Measurements from ENCODE around the gene SLC7A10. TPM values are rescaled to one million over a fixed set of nuclear protein-coding genes. Genes with fewer than 3 reads are reported as not detected.

Gene SLC7A10
- total and polyA plus RNA-seq, 4 experiments from 2014 or later: not detected

DNA sequence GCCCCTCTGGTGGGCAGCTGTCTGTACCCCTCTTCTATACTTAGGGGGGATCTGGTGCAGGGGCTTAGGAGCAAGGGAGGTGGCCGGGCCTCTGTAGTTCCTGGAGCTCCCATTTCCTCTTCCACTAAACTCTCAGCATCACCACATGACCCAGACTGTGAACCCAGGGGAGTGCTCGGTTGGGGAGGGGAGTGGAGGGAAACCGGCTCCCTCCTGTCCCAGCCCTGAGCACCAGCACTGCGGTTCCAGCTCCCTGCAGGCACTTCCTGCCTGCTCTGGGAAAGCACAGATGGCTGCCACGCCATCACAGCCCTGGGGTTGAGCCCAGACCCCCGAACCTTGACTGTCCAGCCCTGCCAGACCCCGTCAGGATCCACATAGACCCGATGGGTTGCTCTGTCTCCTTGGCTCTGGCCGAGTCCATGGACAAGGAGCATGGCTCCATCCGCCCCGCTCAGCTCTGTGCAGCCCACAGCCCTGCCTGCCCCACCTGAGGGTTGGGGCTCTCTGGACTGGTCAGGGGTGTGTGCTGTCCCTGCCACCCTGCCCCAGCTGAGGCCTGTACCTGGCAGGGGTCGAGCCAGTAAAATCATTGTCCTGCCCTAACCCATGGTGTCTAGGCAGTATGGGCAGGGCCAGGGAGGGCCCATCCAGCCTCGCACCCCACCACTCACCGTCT is 36.0 kb upstream of the SLC7A10 start:
- DNase-seq: peak in 1 of 5 donors; percentile 25
- ChIA-PET POLR2A (ENCODE audit: partially characterized antibody) (no interaction called here), CTCF (ENCODE audit: partially characterized antibody) (interaction anchor here (1.0 to 1.3 kb wide), 2 partner anchors 77 to 169 kb away, joined by 3 read pairs; no protein-coding TSS in a partner anchor)

GRCh38 chr19:33260628-33261418 is 35.2 kb upstream of the SLC7A10 start:
- POLR2A ChIA-PET (ENCODE audit: partially characterized antibody): no interaction called here
- Histone ChIP-seq H3K27me3 (ENCODE audit: insufficient read depth, low read length) (no peaks in the 10 kb centered on the region), H3K4me3 (ENCODE audit: low read length in 2 of 2) (no peak overlapping the region), H3K9me3 (ENCODE audit: control insufficient read depth in 1 of 2, low read length in 2 of 2) (no peaks in the 10 kb centered on the region), H3K27ac (ENCODE audit: low read depth, low read length) (no peak overlapping the region), H3K4me1 (ENCODE audit: insufficient read depth, low read length) (peaks cover 9% of the 10 kb centered on the region), H3K36me3 (ENCODE audit: insufficient read depth, low read length) (no peaks in the 10 kb centered on the region)
- peaks cover 6 to 8% of the 10 kb centered on the region in 2 donors for H3K27me3 Mint-ChIP-seq
- DNase-seq: no peak
- peaks cover 0 to 4% of the 10 kb centered on the region in 2 donors for H3K36me3 Mint-ChIP-seq
- CTCF ChIA-PET (ENCODE audit: partially characterized antibody): interaction anchor here (1.0 to 1.3 kb wide), 2 partner anchors 77 to 170 kb away, joined by 3 read pairs; no protein-coding TSS in a partner anchor
- H3K9me3 Mint-ChIP-seq: peaks cover 0 to 10% (median 4%) of the 10 kb centered on the region in 8 donors
- H3K4me3 Mint-ChIP-seq: peak overlapping the region in 2 of 8 donors; percentile 8 to 63
- peak overlapping the region in 2 of 7 donors; percentile 51 to 66 for H3K27ac Mint-ChIP-seq
- intact Hi-C loops (cut with micrococcal nuclease): no loop called here
- peaks cover 7 to 15% (median 8%) of the 10 kb centered on the region in 4 donors for H3K4me1 Mint-ChIP-seq

More for the DNA sequence above, 36.0 kb upstream of the SLC7A10 start:
- intact Hi-C loops (cut with micrococcal nuclease): no loop called here
- Histone ChIP-seq H3K9me3 (ENCODE audit: control insufficient read depth in 1 of 2, low read length in 2 of 2) (no peaks in the 10 kb centered on the region), H3K27me3 (ENCODE audit: insufficient read depth, low read length) (no peaks in the 10 kb centered on the region), H3K36me3 (ENCODE audit: insufficient read depth, low read length) (no peaks in the 10 kb centered on the region), H3K27ac (ENCODE audit: low read depth, low read length) (no peak overlapping the region), H3K4me1 (ENCODE audit: insufficient read depth, low read length) (peaks cover 9% of the 10 kb centered on the region), H3K4me3 (ENCODE audit: low read length in 2 of 2) (no peak overlapping the region)
- H3K27ac Mint-ChIP-seq: no peak overlapping the region
- peaks cover 6 to 8% of the 10 kb centered on the region in 2 donors for H3K27me3 Mint-ChIP-seq
- H3K36me3 Mint-ChIP-seq: peaks cover 0 to 4% of the 10 kb centered on the region in 2 donors
- peaks cover 7 to 15% (median 8%) of the 10 kb centered on the region in 4 donors for H3K4me1 Mint-ChIP-seq
- H3K4me3 Mint-ChIP-seq: no peak overlapping the region
- peaks cover 0 to 10% (median 4%) of the 10 kb centered on the region in 8 donors for H3K9me3 Mint-ChIP-seq

DNA sequence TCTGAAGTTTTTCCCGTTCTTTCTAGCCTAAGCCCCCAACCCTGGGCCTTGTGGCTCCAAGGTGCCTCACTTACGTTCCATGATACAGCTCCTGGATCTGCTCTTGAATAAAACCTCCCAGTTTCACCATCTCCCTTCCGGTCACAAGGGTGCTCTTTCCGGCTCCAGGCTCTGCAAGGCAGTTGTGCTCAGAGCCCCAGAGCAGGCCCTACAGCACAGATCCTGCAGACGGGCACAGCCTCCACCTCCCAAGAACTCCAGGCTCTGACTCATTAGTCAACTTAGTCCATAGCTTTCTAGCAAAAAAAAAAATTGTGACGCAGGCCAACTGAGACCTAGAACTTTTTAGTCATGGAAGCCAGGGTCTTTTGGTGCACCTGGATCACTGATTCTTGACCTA is 33.9 kb upstream of the SLC7A10 start:
- DNase-seq: no peak
- no peaks in the 10 kb centered on the region for H3K27me3 ChIP-seq (ENCODE audit: insufficient read depth, low read length)
- CTCF ChIA-PET (ENCODE audit: partially characterized antibody): interaction anchor here (1.6 kb wide), 1 partner anchor 145 kb away, joined by 3 read pairs; no protein-coding TSS in a partner anchor
- H3K4me1 ChIP-seq (ENCODE audit: insufficient read depth, low read length): peaks cover 9% of the 10 kb centered on the region
- Mint-ChIP-seq H3K9me3 (peaks cover 0 to 10% (median 4%) of the 10 kb centered on the region in 8 donors), H3K36me3 (peaks cover 0 to 4% of the 10 kb centered on the region in 2 donors), H3K27ac (no peak overlapping the region), H3K4me3 (no peak overlapping the region), H3K4me1 (peaks cover 7 to 15% (median 7%) of the 10 kb centered on the region in 4 donors), H3K27me3 (peaks cover 5 to 8% of the 10 kb centered on the region in 2 donors)
- no peak overlapping the region for H3K4me3 ChIP-seq (ENCODE audit: low read length in 2 of 2)
- intact Hi-C loops (cut with micrococcal nuclease): no loop called here
- no peaks in the 10 kb centered on the region for H3K36me3 ChIP-seq (ENCODE audit: insufficient read depth, low read length)
- POLR2A ChIA-PET (ENCODE audit: partially characterized antibody): no interaction called here
- H3K27ac ChIP-seq (ENCODE audit: low read depth, low read length): no peak overlapping the region
- H3K9me3 ChIP-seq (ENCODE audit: control insufficient read depth in 1 of 2, low read length in 2 of 2): no peaks in the 10 kb centered on the region

DNA sequence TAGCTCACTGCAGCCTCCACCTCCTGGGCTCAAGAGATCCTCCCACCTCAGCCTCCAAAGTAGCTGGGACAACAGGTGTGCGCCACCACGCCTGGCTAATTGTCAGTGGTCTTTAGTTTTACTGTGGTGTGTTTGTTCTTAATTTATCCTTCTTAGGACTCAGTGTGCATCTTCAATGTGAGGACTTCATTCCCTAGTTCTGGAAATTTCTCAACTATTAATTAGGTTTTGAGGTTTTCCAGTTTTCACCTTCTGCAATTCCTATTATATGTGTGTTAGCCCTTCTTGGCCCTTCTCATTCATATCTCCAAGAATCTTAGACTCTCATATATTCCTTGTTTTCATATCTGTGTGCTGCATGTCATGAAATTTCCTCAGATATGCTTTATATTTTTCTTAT is 32.2 kb upstream of the SLC7A10 start:
- Mint-ChIP-seq H3K9me3 (peaks cover 0 to 10% (median 4%) of the 10 kb centered on the region in 8 donors), H3K4me3 (no peak overlapping the region), H3K36me3 (peaks cover 0 to 4% of the 10 kb centered on the region in 2 donors), H3K4me1 (peaks cover 4 to 15% (median 7%) of the 10 kb centered on the region in 4 donors), H3K27ac (no peak overlapping the region), H3K27me3 (peaks cover 4 to 8% of the 10 kb centered on the region in 2 donors)
- Histone ChIP-seq H3K27ac (ENCODE audit: low read depth, low read length) (no peak overlapping the region), H3K27me3 (ENCODE audit: insufficient read depth, low read length) (no peaks in the 10 kb centered on the region), H3K4me3 (ENCODE audit: low read length in 2 of 2) (no peak overlapping the region), H3K9me3 (ENCODE audit: control insufficient read depth in 1 of 2, low read length in 2 of 2) (no peaks in the 10 kb centered on the region), H3K36me3 (ENCODE audit: insufficient read depth, low read length) (no peaks in the 10 kb centered on the region), H3K4me1 (ENCODE audit: insufficient read depth, low read length) (peaks cover 9% of the 10 kb centered on the region)
- no peak for DNase-seq
- intact Hi-C loops (cut with micrococcal nuclease): no loop called here
- CTCF ChIA-PET (ENCODE audit: partially characterized antibody): interaction anchor here (1.0 to 1.6 kb wide), 2 partner anchors 146 to 173 kb away, joined by 3 read pairs; no protein-coding TSS in a partner anchor
- POLR2A ChIA-PET (ENCODE audit: partially characterized antibody): no interaction called here

DNA sequence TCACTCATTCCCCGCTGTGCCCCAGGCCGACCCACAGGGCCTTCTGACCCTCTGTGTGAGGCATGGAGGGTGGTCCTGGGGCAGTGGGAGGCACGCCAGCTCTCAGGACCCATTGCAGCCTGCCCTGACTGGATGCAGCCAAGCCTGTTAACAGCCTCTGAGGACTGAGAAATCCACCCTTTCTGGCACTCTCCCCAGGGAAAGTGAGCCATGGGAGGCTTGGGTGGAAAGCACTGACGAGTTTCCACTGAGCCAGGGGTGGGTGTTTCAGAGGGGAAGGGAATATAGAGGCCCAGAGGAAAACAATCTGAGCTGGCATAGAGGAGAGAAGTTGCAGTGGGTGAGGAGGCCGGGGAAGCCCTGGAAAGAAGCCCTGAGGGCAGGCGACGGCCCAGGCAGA is 30.6 kb upstream of the SLC7A10 start:
- Histone ChIP-seq H3K9me3 (ENCODE audit: control insufficient read depth in 1 of 2, low read length in 2 of 2) (no peaks in the 10 kb centered on the region), H3K27ac (ENCODE audit: low read depth, low read length) (no peak overlapping the region), H3K4me3 (ENCODE audit: low read length in 2 of 2) (no peak overlapping the region), H3K36me3 (ENCODE audit: insufficient read depth, low read length) (no peaks in the 10 kb centered on the region), H3K27me3 (ENCODE audit: insufficient read depth, low read length) (no peaks in the 10 kb centered on the region), H3K4me1 (ENCODE audit: insufficient read depth, low read length) (peaks cover 8% of the 10 kb centered on the region)
- ChIA-PET POLR2A (ENCODE audit: partially characterized antibody) (no interaction called here), CTCF (ENCODE audit: partially characterized antibody) (no interaction called here)
- Mint-ChIP-seq H3K9me3 (peaks cover 0 to 10% (median 4%) of the 10 kb centered on the region in 8 donors), H3K27me3 (peaks cover 3 to 4% of the 10 kb centered on the region in 2 donors), H3K36me3 (peaks cover 0 to 4% of the 10 kb centered on the region in 2 donors), H3K27ac (no peak overlapping the region), H3K4me3 (no peak overlapping the region), H3K4me1 (peaks cover 4 to 8% (median 6%) of the 10 kb centered on the region in 4 donors)
- intact Hi-C loops (cut with micrococcal nuclease): no loop called here
- no peak for DNase-seq

DNA sequence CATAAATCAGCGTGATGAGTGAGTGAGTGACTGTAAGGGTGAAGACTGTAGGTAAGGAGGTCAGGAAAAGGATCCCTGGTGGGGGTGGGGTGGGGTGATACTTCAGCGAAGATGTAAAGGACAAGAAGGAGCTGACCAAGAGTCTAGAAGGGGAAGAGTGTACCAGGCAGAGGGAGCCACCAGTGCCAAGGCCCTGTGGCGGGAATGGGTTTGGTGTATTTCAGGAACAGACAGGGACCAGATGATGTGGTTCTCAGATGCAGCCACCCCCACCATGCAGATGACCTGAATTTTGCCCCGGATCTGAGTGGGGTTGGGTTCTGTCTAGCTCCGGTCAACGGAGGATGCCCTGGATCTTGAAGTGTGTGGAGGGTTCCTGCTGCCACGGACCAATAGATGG is 30.1 kb upstream of the SLC7A10 start:
- no peaks in the 10 kb centered on the region for H3K9me3 ChIP-seq (ENCODE audit: control insufficient read depth in 1 of 2, low read length in 2 of 2)
- intact Hi-C loops (cut with micrococcal nuclease): no loop called here
- Mint-ChIP-seq H3K9me3 (peaks cover 0 to 10% (median 4%) of the 10 kb centered on the region in 8 donors), H3K27ac (no peak overlapping the region), H3K4me1 (peaks cover 2 to 3% (median 3%) of the 10 kb centered on the region in 4 donors), H3K36me3 (peaks cover 0 to 4% of the 10 kb centered on the region in 2 donors), H3K4me3 (no peak overlapping the region), H3K27me3 (peaks cover 3 to 4% of the 10 kb centered on the region in 2 donors)
- no peak for DNase-seq
- ChIA-PET CTCF (ENCODE audit: partially characterized antibody) (no interaction called here), POLR2A (ENCODE audit: partially characterized antibody) (no interaction called here)
- peaks cover 3% of the 10 kb centered on the region for H3K4me1 ChIP-seq (ENCODE audit: insufficient read depth, low read length)
- no peaks in the 10 kb centered on the region for H3K27me3 ChIP-seq (ENCODE audit: insufficient read depth, low read length)
- H3K4me3 ChIP-seq (ENCODE audit: low read length in 2 of 2): no peak overlapping the region
- no peak overlapping the region for H3K27ac ChIP-seq (ENCODE audit: low read depth, low read length)
- no peaks in the 10 kb centered on the region for H3K36me3 ChIP-seq (ENCODE audit: insufficient read depth, low read length)

GRCh38 chr19:33254245-33254824 is 28.7 kb upstream of the SLC7A10 start:
- Mint-ChIP-seq H3K27ac (no peak overlapping the region), H3K4me1 (no peaks in the 10 kb centered on the region), H3K36me3 (peaks cover 0 to 4% of the 10 kb centered on the region in 2 donors), H3K4me3 (no peak overlapping the region), H3K9me3 (peaks cover 0 to 7% (median 4%) of the 10 kb centered on the region in 8 donors), H3K27me3 (peaks cover under 1 to 3% of the 10 kb centered on the region in 2 donors)
- Histone ChIP-seq H3K9me3 (ENCODE audit: control insufficient read depth in 1 of 2, low read length in 2 of 2) (no peaks in the 10 kb centered on the region), H3K4me3 (ENCODE audit: low read length in 2 of 2) (no peak overlapping the region), H3K27ac (ENCODE audit: low read depth, low read length) (no peak overlapping the region), H3K27me3 (ENCODE audit: insufficient read depth, low read length) (no peaks in the 10 kb centered on the region), H3K4me1 (ENCODE audit: insufficient read depth, low read length) (no peaks in the 10 kb centered on the region), H3K36me3 (ENCODE audit: insufficient read depth, low read length) (no peaks in the 10 kb centered on the region)
- intact Hi-C loops (cut with micrococcal nuclease): no loop called here
- ChIA-PET CTCF (ENCODE audit: partially characterized antibody) (no interaction called here), POLR2A (ENCODE audit: partially characterized antibody) (no interaction called here)
- DNase-seq: no peak

Data from CD4-positive, alpha-beta memory T cell (primary cell).